HFFc6 (cell line): ENCODE measurements around the gene GRK2. TPM values are rescaled to one million over a fixed set of nuclear protein-coding genes. Genes with fewer than 3 reads are reported as not detected.

Experiments
- DNase-seq: peaks from one replicate; pipeline ENCODE4 v3.0.0-alpha.2; 2018
- H3K27ac Mint-ChIP-seq: 2 replicates; pipeline ENCODE4 v1.8.0; 2020; ENCODE audit warnings: mild to moderate bottlenecking, mixed read lengths
- H3K27me3 Mint-ChIP-seq: 2 replicates; pipeline ENCODE4 v1.8.0; 2021; ENCODE audit warnings: mild to moderate bottlenecking, moderate library complexity, mixed read lengths; ENCODE audit not compliant: insufficient read depth
- H3K36me3 Mint-ChIP-seq: 2 replicates; pipeline ENCODE4 v1.8.0; 2021; ENCODE audit warnings: low read depth, mixed read lengths
- H3K4me1 Mint-ChIP-seq: 2 replicates; pipeline ENCODE4 v1.8.0; 2020; ENCODE audit warnings: low read depth, mixed read lengths
- H3K4me3 Mint-ChIP-seq: 2 replicates; pipeline ENCODE4 v1.8.0; 2020; ENCODE audit warnings: mild to moderate bottlenecking, moderate library complexity, mixed read lengths
- H3K9me3 Mint-ChIP-seq: 2 replicates; pipeline ENCODE4 v1.8.0; 2020; ENCODE audit warnings: mild to moderate bottlenecking, mixed read lengths
- CTCF ChIP-seq: fragments of 200-600 bp; sonication (generic); IDR thresholded peaks from 2 replicates; pipeline ENCODE4 v1.5.0; 2021; ENCODE audit warnings: antibody characterized with exemption, mild to moderate bottlenecking
- total RNA-seq, 6 experiments: library from RNA; stranded (reverse); fragmentation: NEBNext Ultra II Directional; extraction: Animal tissue kit (Norgen Biotek cat#: 25700); gene quantifications; 2 replicates in 1 of 6; 3 replicates in 5 of 6; pipeline ENCODE4 v1.2.3, GENCODE V29; 2021

GRK2 gene
- total RNA-seq, 6 experiments from 2014 or later, result 26.2 to 35.5 (median 32.1) TPM

GRCh38 chr11:67276781-67277230, 10.5 kb downstream of the GRK2 start:
- H3K4me1 Mint-ChIP-seq, result peaks cover 17% of the 10 kb centered on the region
- peak; percentile 73 for TF ChIP-seq CTCF
- H3K36me3 Mint-ChIP-seq, result peaks cover 4% of the 10 kb centered on the region; the same call in 1 of the 2 replicates
- no peaks in the 10 kb centered on the region for H3K9me3 Mint-ChIP-seq
- H3K27me3 Mint-ChIP-seq, result no peaks in the 10 kb centered on the region; the same call in 1 of the 2 replicates
- DNase-seq, result peak; percentile 53
- H3K27ac Mint-ChIP-seq, result peak overlapping the region; percentile 75
- H3K4me3 Mint-ChIP-seq, result peak overlapping the region; percentile 75

GRCh38 chr11:67277231-67277961, 11.1 kb downstream of the GRK2 start:
- Mint-ChIP-seq H3K4me1 (peaks cover 17% of the 10 kb centered on the region), H3K4me3 (peak overlapping the region; percentile 75), H3K9me3 (no peaks in the 10 kb centered on the region), H3K27me3 (no peaks in the 10 kb centered on the region), H3K36me3 (peaks cover 4% of the 10 kb centered on the region; the same call in 1 of the 2 replicates), H3K27ac (peak overlapping the region; percentile 75)
- peak; percentile 47 for DNase-seq
- no peak; the same call in 1 of the 2 replicates for TF ChIP-seq CTCF

GRCh38 chr11:67278135-67278938, 12.1 kb downstream of the GRK2 start:
- TF ChIP-seq CTCF, result no peak
- peaks cover 17% of the 10 kb centered on the region for H3K4me1 Mint-ChIP-seq
- DNase-seq, result no peak
- no peak overlapping the region for H3K27ac Mint-ChIP-seq
- H3K4me3 Mint-ChIP-seq, result no peak overlapping the region
- H3K27me3 Mint-ChIP-seq, result no peaks in the 10 kb centered on the region
- peaks cover 4% of the 10 kb centered on the region; the same call in 1 of the 2 replicates for H3K36me3 Mint-ChIP-seq
- H3K9me3 Mint-ChIP-seq, result no peaks in the 10 kb centered on the region

GRCh38 chr11:67278939-67279588, 12.8 kb downstream of the GRK2 start:
- no peak overlapping the region for H3K27ac Mint-ChIP-seq
- H3K9me3 Mint-ChIP-seq, result no peaks in the 10 kb centered on the region
- no peak overlapping the region for H3K4me3 Mint-ChIP-seq
- peaks cover 17% of the 10 kb centered on the region for H3K4me1 Mint-ChIP-seq
- no peaks in the 10 kb centered on the region for H3K27me3 Mint-ChIP-seq
- DNase-seq, result no peak
- TF ChIP-seq CTCF, result no peak
- peaks cover 4% of the 10 kb centered on the region; the same call in 1 of the 2 replicates for H3K36me3 Mint-ChIP-seq

GRCh38 chr11:67279589-67280340, 13.5 kb downstream of the GRK2 start:
- no peaks in the 10 kb centered on the region for H3K9me3 Mint-ChIP-seq

More at GRCh38 chr11:67279589-67280340, 13.5 kb downstream of the GRK2 start:
- TF ChIP-seq CTCF, result no peak
- peaks cover 17% of the 10 kb centered on the region for H3K4me1 Mint-ChIP-seq
- no peaks in the 10 kb centered on the region for H3K27me3 Mint-ChIP-seq
- H3K27ac Mint-ChIP-seq, result no peak overlapping the region
- no peak overlapping the region for H3K4me3 Mint-ChIP-seq
- DNase-seq, result no peak
- peaks cover 4% of the 10 kb centered on the region; the same call in 1 of the 2 replicates for H3K36me3 Mint-ChIP-seq
